HK-2 (cell line): Measurements from ENCODE around the gene ARSB.

Experiments
- DNase-seq: peaks from one replicate; pipeline ENCODE4 v3.0.0-alpha.2; 2018; ENCODE audit not compliant: unreplicated experiment

The ARSB gene

GRCh38 chr5:78838753-78839152 lies 146.4 kb downstream of the ARSB start:
- DNase-seq: no peak

- DNase-seq: no peak
These were observed 147.3 kb downstream of the ARSB start for GRCh38 chr5:78837836-78838235.

- no peak for DNase-seq
These were observed 149.9 kb downstream of the ARSB start for GRCh38 chr5:78835176-78835575.

- DNase-seq: no peak
These were observed 151.8 kb downstream of the ARSB start for GRCh38 chr5:78833284-78833683.

GRCh38 chr5:78830528-78831046 lies 154.5 kb downstream of the ARSB start:
- DNase-seq: no peak

- DNase-seq: no peak
These were observed 155.1 kb downstream of the ARSB start for GRCh38 chr5:78829811-78830527.

- no peak for DNase-seq
These were observed 157.4 kb downstream of the ARSB start for GRCh38 chr5:78827725-78828124.

- DNase-seq: no peak
These were observed 160.3 kb downstream of the ARSB start for GRCh38 chr5:78824831-78825281.

- DNase-seq: no peak
These were observed 161.9 kb downstream of the ARSB start for GRCh38 chr5:78823196-78823595.

GRCh38 chr5:78821536-78822021 lies 163.5 kb downstream of the ARSB start:
- no peak for DNase-seq

- no peak for DNase-seq
These were observed 165.4 kb downstream of the ARSB start for GRCh38 chr5:78819707-78820106.

- DNase-seq: no peak
These were observed 165.9 kb downstream of the ARSB start for GRCh38 chr5:78819166-78819565.

- no peak for DNase-seq
These were observed 168.9 kb downstream of the ARSB start for GRCh38 chr5:78816143-78816765.

GRCh38 chr5:78813906-78814530 lies 171.1 kb downstream of the ARSB start:
- no peak for DNase-seq

- DNase-seq: no peak
These were observed 171.8 kb downstream of the ARSB start for GRCh38 chr5:78813286-78813685.

- DNase-seq: no peak
These were observed 173.2 kb downstream of the ARSB start for GRCh38 chr5:78811866-78812265.

GRCh38 chr5:78811121-78811817 lies 173.8 kb downstream of the ARSB start:
- no peak for DNase-seq

- DNase-seq: no peak
These were observed 174.8 kb downstream of the ARSB start for GRCh38 chr5:78810098-78810920.

- DNase-seq: no peak
These were observed 175.7 kb downstream of the ARSB start for GRCh38 chr5:78809444-78809843.

GRCh38 chr5:78808818-78809217 lies 176.3 kb downstream of the ARSB start:
- DNase-seq: no peak

- DNase-seq: no peak
These were observed 176.7 kb downstream of the ARSB start for GRCh38 chr5:78808380-78808779.
